OCI-LY3 (cell line): ENCODE data around the gene AGBL4.

Experiments
- H2AFZ ChIP-seq: fragments of 200-600, 300-600 bp; shearing (Covaris generic); 2 replicates; pipeline ENCODE4 v1.6.0; 2014; ENCODE audit warnings: antibody characterized with exemption, low read depth, low read length
- H3K27ac ChIP-seq: fragments of 200-600, 300-600 bp; sonication (generic); 2 replicates; pipeline ENCODE4 v1.5.1; 2014; ENCODE audit warnings: mild to moderate bottlenecking, low read length, moderate library complexity, mixed read lengths
- H3K27me3 ChIP-seq: fragments of 200-600, 300-600 bp; sonication (generic); 2 replicates; pipeline ENCODE4 v1.6.1; 2014; ENCODE audit warnings: low read depth, low read length, mixed read lengths
- H3K36me3 ChIP-seq: fragments of 200-600, 300-600 bp; sonication (generic); replicated peaks from 2 replicates; pipeline ENCODE3; 2014; ENCODE audit warnings: low read depth, low read length, mixed read lengths
- H3K4me1 ChIP-seq: fragments of 300-600, 200-600 bp; sonication (generic); 2 replicates; pipeline ENCODE4 v1.6.1; 2014; ENCODE audit warnings: low read length, mixed read lengths
- H3K4me2 ChIP-seq: fragments of 200-600, 300-600 bp; sonication (generic); 2 replicates; pipeline ENCODE4 v1.6.1; 2014; ENCODE audit warnings: low read length, mixed read lengths
- H3K4me3 ChIP-seq: fragments of 300-600, 200-600 bp; sonication (generic); 2 replicates; pipeline ENCODE4 v1.5.1; 2014; ENCODE audit warnings: antibody characterized with exemption, mild to moderate bottlenecking, low read length, moderate library complexity
- H3K79me2 ChIP-seq: fragments of 300-600, 200-600 bp; shearing (Covaris generic); 2 replicates; pipeline ENCODE4 v1.6.1; 2014; ENCODE audit warnings: mild to moderate bottlenecking, low read length, mixed read lengths
- H3K9ac ChIP-seq: fragments of 300-600, 200-600 bp; shearing (Covaris generic); 2 replicates; pipeline ENCODE4 v1.6.0; 2014; ENCODE audit warnings: mild to moderate bottlenecking, low read length, moderate library complexity
- H3K9me3 ChIP-seq: fragments of 200-600, 300-600 bp; shearing (Covaris generic); 2 replicates; pipeline ENCODE4 v1.6.1; 2014; ENCODE audit warnings: low read length, mixed read lengths; ENCODE audit not compliant: insufficient read depth
- H4K20me1 ChIP-seq: fragments of 200-600, 300-600 bp; sonication (generic); 2 replicates; pipeline ENCODE4 v1.6.1; 2016; ENCODE audit warnings: low read length, mixed read lengths; ENCODE audit not compliant: insufficient read depth
- EZH2phosphoT487 ChIP-seq: fragments of 200-600 bp; shearing (Covaris generic); IDR thresholded peaks from 2 replicates; pipeline ENCODE4 v1.6.1; 2018; ENCODE audit warnings: antibody characterized with exemption, mixed run types, low read depth
- TF ChIP-seq, protein P1 (sequence below): fragments of 200-600, 300-600 bp; sonication (generic); IDR thresholded peaks from 2 replicates; pipeline ENCODE4 v1.5.1; 2014; ENCODE audit warnings: antibody characterized with exemption, low read length, low read depth

Gene AGBL4

DNA sequence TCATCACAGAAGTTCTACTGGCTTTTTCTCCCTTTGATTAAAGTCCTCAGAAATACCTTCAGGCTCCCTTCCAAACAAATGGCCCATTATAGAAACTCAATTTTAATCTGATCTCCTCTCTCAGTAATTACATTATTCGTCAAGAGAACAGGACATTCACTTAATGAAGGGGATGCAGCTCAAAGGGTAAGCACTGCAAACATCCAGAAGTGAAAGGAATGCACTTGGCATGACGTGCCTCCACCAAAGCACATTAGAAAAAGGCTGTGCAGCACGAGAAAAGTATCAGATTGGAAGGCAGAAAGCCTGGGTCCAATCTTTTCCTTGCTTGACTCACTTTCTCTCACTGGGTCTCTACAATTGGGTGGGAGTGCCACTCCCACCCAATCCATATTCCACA lies 1024.4 kb downstream of the AGBL4 start:
- Histone ChIP-seq H2AFZ (no peak overlapping the region), H3K36me3 (no peaks in the 10 kb centered on the region), H3K4me2 (no peak overlapping the region), H3K9ac (no peak overlapping the region), H3K27me3 (no peaks in the 10 kb centered on the region), H4K20me1 (no peaks in the 10 kb centered on the region), H3K4me3 (no peak overlapping the region), H3K79me2 (no peaks in the 10 kb centered on the region), H3K9me3 (no peaks in the 10 kb centered on the region), H3K4me1 (no peaks in the 10 kb centered on the region), H3K27ac (no peak overlapping the region)
- no peak for TF ChIP-seq EZH2phosphoT487
- TF ChIP-seq, protein P1, sequence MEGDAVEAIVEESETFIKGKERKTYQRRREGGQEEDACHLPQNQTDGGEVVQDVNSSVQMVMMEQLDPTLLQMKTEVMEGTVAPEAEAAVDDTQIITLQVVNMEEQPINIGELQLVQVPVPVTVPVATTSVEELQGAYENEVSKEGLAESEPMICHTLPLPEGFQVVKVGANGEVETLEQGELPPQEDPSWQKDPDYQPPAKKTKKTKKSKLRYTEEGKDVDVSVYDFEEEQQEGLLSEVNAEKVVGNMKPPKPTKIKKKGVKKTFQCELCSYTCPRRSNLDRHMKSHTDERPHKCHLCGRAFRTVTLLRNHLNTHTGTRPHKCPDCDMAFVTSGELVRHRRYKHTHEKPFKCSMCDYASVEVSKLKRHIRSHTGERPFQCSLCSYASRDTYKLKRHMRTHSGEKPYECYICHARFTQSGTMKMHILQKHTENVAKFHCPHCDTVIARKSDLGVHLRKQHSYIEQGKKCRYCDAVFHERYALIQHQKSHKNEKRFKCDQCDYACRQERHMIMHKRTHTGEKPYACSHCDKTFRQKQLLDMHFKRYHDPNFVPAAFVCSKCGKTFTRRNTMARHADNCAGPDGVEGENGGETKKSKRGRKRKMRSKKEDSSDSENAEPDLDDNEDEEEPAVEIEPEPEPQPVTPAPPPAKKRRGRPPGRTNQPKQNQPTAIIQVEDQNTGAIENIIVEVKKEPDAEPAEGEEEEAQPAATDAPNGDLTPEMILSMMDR, result no peak

DNA sequence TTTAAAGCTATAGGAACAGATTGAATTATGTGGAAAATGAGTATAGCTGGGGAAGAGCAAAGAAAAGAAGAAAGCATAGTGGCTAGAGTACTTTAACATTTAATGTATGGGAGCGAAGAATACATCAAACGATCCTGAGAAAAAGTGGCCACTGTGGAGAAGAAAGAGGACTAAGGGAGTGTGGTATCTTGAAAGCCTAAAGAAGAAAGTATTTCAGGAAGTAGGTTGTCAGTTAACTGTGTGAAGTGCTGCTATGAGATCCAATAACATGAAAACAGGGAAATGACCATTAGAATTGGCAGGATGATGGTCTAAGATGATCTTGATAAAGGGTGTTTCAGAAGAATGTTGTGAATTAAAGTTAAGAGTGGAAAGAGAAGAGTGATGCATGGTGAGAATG lies 1027.4 kb downstream of the AGBL4 start:
- Histone ChIP-seq H3K27ac (no peak overlapping the region), H3K79me2 (no peaks in the 10 kb centered on the region), H3K4me1 (no peaks in the 10 kb centered on the region), H3K36me3 (no peaks in the 10 kb centered on the region), H3K27me3 (no peaks in the 10 kb centered on the region), H3K4me3 (no peak overlapping the region), H3K9ac (no peak overlapping the region), H2AFZ (no peak overlapping the region), H3K9me3 (no peaks in the 10 kb centered on the region), H3K4me2 (no peak overlapping the region), H4K20me1 (no peaks in the 10 kb centered on the region)
- TF ChIP-seq, protein P1, result no peak
- TF ChIP-seq EZH2phosphoT487, result no peak

DNA sequence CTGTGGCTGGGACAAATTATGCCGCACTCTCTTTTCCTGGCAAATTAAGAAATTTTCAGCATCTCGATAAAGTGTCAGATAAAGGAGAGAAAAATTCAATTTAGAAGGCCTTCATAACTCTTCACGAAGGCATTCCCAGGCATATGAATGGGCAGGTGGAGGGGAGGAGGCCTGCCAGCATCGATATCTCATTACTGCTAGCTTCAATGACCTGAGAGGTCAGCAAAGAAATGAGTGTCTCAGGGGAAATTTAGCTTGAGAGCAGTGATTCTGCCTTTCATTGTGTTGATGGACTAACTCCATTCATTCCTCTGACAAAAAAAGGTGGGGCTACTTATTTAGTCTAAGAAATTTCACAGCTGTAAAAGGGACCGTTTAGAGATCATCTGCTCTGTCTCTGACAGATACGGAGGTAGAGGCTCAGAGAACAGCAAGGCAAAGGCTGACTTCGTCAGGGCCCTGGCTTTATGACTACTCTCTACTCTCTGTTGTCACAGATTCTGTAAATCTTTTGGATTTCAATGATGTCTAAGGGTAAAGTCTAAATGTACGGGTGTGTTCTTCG lies 1035.0 kb downstream of the AGBL4 start:
- H3K27me3 ChIP-seq, result no peaks in the 10 kb centered on the region
- no peak overlapping the region for H3K27ac ChIP-seq
- no peaks in the 10 kb centered on the region for H3K9me3 ChIP-seq
- no peaks in the 10 kb centered on the region for H3K4me1 ChIP-seq
- no peaks in the 10 kb centered on the region for H3K36me3 ChIP-seq
- H4K20me1 ChIP-seq, result no peaks in the 10 kb centered on the region
- H3K9ac ChIP-seq, result no peak overlapping the region
- H3K4me2 ChIP-seq, result no peak overlapping the region
- no peak overlapping the region for H3K4me3 ChIP-seq
- H3K79me2 ChIP-seq, result no peaks in the 10 kb centered on the region
- TF ChIP-seq, protein P1, result no peak
- TF ChIP-seq EZH2phosphoT487, result no peak
- no peak overlapping the region for H2AFZ ChIP-seq

DNA sequence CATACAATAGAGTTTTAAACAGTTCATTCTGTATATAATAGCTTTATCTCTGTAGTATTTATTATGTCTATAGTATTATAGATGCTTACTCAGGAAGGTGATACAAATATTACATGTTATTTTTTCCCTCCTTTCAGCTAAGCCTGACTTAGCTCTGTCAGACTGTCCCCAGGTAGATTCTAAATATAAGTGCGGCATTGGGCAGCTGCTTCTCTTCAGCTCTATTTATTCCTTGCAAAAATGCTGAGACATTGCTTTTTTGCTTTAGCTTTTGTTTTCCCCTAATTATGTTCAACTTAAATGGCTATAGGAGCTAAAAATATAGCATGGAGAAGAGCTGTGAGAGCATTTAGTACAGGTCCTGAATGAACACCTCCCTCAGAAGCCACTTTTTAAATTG lies 1043.8 kb downstream of the AGBL4 start:
- H3K79me2 ChIP-seq, result no peaks in the 10 kb centered on the region
- H4K20me1 ChIP-seq, result no peaks in the 10 kb centered on the region
- H3K9ac ChIP-seq, result no peak overlapping the region
- H3K27me3 ChIP-seq, result peaks cover 11% of the 10 kb centered on the region; the same call in 1 of the 2 replicates
- no peak overlapping the region for H3K27ac ChIP-seq
- H2AFZ ChIP-seq, result no peak overlapping the region
- H3K9me3 ChIP-seq, result no peaks in the 10 kb centered on the region
- no peaks in the 10 kb centered on the region for H3K4me1 ChIP-seq
- H3K36me3 ChIP-seq, result no peaks in the 10 kb centered on the region
- no peak overlapping the region for H3K4me2 ChIP-seq
- no peak overlapping the region for H3K4me3 ChIP-seq
- TF ChIP-seq, protein P1, result no peak
- TF ChIP-seq EZH2phosphoT487, result no peak
